ENCODE data around the gene VIT. TPM values are rescaled to one million over a fixed set of nuclear protein-coding genes. Genes with fewer than 3 reads are reported as not detected.

The VIT gene
- polyA plus RNA-seq, 1 of the 3 experiments (the other 2 are of a cell fraction), result not detected

GRCh38 chr2:36695746-36696415 is 626 bp upstream of the VIT start (continued):
- TF ChIP-seq YY1 (IDR thresholded peaks at IDR 0.05; ENCODE audit: low read depth) (no peak), RXRA (IDR thresholded peaks at IDR 0.05; ENCODE audit: borderline replicate concordance, low read depth) (no peak), RAD21 (IDR thresholded peaks at IDR 0.05; ENCODE audit: low read length) (peak; percentile 57), FOSL2 (IDR thresholded peaks at IDR 0.05; ENCODE audit: borderline replicate concordance, low read depth) (peak; percentile 68), NRF1 (IDR thresholded peaks at IDR 0.05; ENCODE audit: low read depth, low read length) (no peak), TEAD4 (IDR thresholded peaks at IDR 0.05; ENCODE audit: borderline replicate concordance, insufficient read depth) (no peak), RFX5 (IDR thresholded peaks at IDR 0.05; ENCODE audit: low read length) (no peak), GABPA (IDR thresholded peaks at IDR 0.05; ENCODE audit: low read depth) (no peak), CHD2 (IDR thresholded peaks at IDR 0.05; ENCODE audit: low read length, partially characterized antibody) (no peak), FOXJ3 (CRISPR knock-in tag; IDR thresholded peaks at IDR 0.05) (no peak)
- TF ChIP-seq, protein P1, sequence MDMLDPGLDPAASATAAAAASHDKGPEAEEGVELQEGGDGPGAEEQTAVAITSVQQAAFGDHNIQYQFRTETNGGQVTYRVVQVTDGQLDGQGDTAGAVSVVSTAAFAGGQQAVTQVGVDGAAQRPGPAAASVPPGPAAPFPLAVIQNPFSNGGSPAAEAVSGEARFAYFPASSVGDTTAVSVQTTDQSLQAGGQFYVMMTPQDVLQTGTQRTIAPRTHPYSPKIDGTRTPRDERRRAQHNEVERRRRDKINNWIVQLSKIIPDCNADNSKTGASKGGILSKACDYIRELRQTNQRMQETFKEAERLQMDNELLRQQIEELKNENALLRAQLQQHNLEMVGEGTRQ (IDR thresholded peaks at IDR 0.05; ENCODE audit: borderline replicate concordance, low read depth, low read length), result no peak

DNA sequence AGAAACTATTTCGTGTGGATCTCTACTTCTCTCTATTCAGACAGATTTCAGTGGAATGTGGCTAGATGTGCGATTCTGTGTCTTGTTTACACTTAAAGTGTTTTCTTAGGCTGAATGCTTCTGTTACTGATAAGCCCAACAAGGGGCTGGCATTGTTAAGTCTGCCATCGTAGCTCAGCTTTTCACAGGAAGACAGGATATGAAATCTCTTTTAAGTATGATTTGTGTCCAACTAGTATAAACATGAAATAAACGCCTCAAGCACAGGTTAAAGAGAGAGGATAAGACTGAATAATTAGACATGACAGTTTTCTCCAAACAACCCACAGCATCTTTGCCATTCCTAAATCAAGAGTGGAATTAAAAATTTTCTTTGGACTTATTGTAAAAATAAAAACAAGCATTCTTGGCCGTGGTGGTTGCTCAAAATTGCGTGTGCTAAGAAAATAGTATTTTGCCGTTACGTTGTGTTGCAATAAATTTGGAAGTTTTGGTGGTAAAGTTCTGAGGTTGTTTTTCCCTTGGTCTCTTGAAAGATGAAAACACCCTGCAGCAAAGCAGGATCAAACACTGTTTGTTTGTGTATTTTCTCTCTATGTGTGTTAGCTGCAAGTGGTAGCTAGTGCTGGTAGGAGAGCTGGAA is 1.0 kb downstream of the VIT start:
- Histone ChIP-seq H3K27ac (ENCODE audit: low read depth in 2 of 2, low read length in 1 of 2) (no peak overlapping the region), H3K36me3 (replicated peaks in 1 of 2; ENCODE audit: control insufficient read depth in 1 of 2, insufficient read depth in 2 of 2, low read length in 1 of 2) (no peaks in the 10 kb centered on the region), H3F3A (replicated peaks; ENCODE audit: insufficient read depth) (peaks cover 10% of the 10 kb centered on the region), H3K79me2 (ENCODE audit: insufficient read depth) (no peaks in the 10 kb centered on the region), H3K9me2 (no peaks in the 10 kb centered on the region), H4K20me1 (ENCODE audit: insufficient read depth) (no peaks in the 10 kb centered on the region), H3K4me2 (no peak overlapping the region), H3K4me1 (ENCODE audit: control insufficient read depth in 1 of 2, insufficient read depth in 2 of 2, low read depth in 1 of 2, low read length in 1 of 2) (peaks cover 3 to 12% of the 10 kb centered on the region in 2 experiments; a peak in 3 of 4 replicates), H2AFZ (ENCODE audit: low read depth) (no peak overlapping the region), H3K9ac (no peak overlapping the region), H3K4me3 (ENCODE audit: low read depth in 2 of 2, low read length in 1 of 2) (no peak overlapping the region), H3K9me3 (no peaks in the 10 kb centered on the region), H3K27me3 (ENCODE audit: insufficient read depth) (no peaks in the 10 kb centered on the region; the same call in 1 of the 2 replicates)
- no peak for DNase-seq
- CTCF ChIA-PET, result interaction anchor here (0.5 to 1.4 kb wide), 4 partner anchors 33 to 1191 kb away, joined by 3 read pairs; no protein-coding TSS in a partner anchor
- TF ChIP-seq, protein P2, sequence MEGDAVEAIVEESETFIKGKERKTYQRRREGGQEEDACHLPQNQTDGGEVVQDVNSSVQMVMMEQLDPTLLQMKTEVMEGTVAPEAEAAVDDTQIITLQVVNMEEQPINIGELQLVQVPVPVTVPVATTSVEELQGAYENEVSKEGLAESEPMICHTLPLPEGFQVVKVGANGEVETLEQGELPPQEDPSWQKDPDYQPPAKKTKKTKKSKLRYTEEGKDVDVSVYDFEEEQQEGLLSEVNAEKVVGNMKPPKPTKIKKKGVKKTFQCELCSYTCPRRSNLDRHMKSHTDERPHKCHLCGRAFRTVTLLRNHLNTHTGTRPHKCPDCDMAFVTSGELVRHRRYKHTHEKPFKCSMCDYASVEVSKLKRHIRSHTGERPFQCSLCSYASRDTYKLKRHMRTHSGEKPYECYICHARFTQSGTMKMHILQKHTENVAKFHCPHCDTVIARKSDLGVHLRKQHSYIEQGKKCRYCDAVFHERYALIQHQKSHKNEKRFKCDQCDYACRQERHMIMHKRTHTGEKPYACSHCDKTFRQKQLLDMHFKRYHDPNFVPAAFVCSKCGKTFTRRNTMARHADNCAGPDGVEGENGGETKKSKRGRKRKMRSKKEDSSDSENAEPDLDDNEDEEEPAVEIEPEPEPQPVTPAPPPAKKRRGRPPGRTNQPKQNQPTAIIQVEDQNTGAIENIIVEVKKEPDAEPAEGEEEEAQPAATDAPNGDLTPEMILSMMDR (IDR thresholded peaks at IDR 0.05), result no peak
- 68% methylated on average over 8 of the region's 8 CpGs for WGBS (ENCODE audit: low lambda C conversion rate)
- POLR2A ChIA-PET, result no interaction called here

Measured in SK-N-SH (cell line).